H54 (cell line): Measurements from ENCODE around the gene RENBP.

Experiments used
- DNase-seq: peaks from one replicate; pipeline ENCODE4 v3.0.0; 2011; ENCODE audit warnings: low spot score, mixed read lengths; ENCODE audit not compliant: insufficient read length
- FAIRE-seq: peaks from 3 replicates; lab custom pipeline; 2011; peaks lifted over from hg19 to GRCh38; lab: Jason Lieb, UNC
- POLR2A ChIP-seq: IDR thresholded peaks from 2 replicates; pipeline ENCODE4 v1.6.1; 2011; ENCODE audit warnings: low read depth, mild to moderate bottlenecking, low read length

The RENBP gene

DNA sequence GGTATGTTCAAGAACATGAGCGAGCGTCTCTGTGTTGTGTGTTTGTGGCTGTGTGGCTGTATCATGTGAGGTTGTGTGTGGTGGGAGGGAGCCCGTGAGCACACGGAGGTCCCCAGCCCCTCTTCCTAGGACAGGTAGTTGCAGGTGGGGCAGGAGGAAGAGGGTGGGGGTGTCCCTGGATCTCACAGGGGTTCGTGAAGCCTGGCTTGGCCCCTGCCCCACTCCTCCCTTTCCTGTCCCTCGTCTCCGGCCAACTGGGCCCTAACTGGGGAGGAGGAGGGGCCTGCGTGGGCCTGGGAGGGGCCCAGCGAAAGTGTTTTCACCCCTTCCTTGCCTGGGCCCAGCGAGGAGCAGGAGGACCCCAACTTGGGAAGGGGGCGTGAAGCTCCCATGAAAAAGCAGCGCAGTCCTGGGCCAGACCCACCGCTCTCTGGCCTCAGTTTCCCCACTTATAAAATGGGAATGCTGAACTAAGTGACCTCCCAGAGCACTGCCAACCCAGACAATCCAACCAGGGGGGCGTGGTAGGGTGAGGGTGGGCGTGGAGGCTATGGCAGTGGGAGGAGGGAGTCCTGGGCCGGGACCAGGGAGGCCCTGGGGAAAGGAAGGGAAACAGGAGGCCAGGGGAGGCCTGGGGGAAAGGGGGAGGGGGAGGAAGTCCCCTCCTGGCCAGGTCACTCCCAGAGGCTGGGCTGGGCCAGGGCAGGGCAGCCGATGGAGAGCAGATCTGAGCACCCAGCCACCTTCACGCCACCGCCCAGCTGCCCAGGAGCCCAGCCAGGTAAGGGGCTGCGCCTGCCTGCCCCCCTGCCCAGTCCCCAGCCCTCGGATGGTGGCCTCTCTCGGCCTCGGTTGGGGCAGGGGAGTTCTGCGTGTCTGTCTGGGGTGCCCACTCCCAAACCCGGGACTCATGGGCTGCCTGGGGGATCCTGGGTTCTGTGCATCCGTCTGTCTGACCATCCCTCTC lies 40.2 kb downstream of the RENBP start, which contains the start of gene AVPR2:
Gene AVPR2, plus strand, starts transcription at position 683 of the 967 bp plus-strand sequence. CDS start 473 bp downstream, outside the sequence.
- no peak for DNase-seq
- no peak for FAIRE-seq
- TF ChIP-seq POLR2A, result no peak

DNA sequence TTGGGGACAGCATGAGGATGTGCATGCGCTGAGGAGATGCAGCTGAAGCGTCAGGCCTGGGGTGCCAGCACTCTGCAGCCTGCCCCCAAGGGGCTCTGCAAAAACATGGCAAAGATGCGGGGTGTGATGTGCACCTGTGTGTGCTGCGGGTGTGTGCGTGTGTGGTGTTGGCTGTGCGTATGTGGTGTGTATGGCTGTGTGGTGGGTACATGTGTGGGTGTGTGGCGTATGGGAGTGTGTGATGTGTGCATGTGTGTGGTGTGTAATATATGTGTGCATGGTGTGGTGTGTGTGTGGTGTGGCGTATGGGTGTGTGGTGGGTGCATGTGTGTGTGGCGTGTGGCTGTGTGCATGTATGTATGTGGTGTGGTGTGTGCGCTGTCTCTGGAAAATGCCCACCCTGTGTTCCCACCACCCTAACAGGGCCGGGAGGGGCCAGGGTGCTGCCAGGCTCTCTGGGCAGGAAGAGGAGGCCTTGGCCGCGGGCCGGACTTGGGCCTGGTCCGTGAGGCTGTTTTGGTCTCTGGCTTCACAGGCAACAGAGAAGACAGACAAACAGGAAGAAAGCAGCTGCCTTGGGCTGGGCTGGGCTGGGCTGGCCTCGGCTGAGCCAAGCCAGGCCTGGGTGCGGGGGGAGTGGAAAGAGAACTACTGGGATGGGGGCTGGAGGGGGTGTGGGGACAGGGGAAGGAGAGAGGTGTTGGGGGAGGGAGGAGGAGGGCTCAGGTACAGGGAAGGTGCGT lies 41.0 kb downstream of the RENBP start:
- no peak for FAIRE-seq
- no peak for TF ChIP-seq POLR2A
- no peak for DNase-seq

DNA sequence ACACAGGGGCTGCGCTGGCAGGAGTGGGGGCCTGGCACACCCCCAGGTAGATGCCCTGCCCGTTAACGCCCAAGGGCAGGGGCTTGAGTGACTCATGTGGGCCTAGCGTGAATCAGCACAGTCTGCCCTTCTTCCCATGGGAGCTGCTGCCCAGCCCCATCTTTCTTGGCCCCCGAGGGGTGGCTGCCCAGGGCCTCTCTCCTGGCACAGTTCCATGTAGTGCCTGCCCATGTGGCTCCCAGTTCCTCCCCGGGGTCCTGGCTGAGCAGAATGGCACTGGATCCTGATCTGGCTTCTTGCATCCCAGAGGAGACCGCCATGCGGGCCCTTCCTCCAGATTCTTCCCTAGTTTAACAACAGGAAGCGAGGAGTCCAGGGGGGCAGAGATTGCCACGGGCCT lies 42.1 kb downstream of the RENBP start:
- no peak for FAIRE-seq
- DNase-seq, result no peak
- no peak for TF ChIP-seq POLR2A

DNA sequence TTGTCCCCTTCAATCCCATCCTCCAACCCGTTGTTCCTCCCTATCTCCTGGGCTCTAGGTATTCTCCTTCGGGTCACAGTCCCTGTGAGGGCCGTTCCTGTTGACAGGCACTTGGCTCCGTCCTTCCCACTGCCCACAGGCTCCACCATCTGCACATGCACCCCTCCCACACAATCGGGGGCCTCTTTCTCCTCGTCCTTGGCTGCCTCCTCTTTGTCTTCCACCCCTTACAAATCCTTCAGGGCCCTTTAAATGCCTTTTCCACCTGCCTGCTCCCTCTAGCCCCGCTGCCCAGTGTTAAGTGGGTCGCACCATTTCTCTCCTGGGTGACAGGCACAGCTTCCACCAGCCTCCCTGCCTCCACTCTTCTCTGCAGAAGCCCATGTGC lies 42.7 kb downstream of the RENBP start:
- DNase-seq, result no peak
- TF ChIP-seq POLR2A, result no peak
- no peak for FAIRE-seq

GRCh38 chrX:153900831-153901752 lies 43.4 kb downstream of the RENBP start:
- no peak for TF ChIP-seq POLR2A
- peak; percentile 89 for DNase-seq
- FAIRE-seq, result peak; percentile 70

- FAIRE-seq (no peak), DNase-seq (no peak)
Measured at GRCh38 chrX:153897899-153898298, 46.5 kb downstream of the RENBP start.

GRCh38 chrX:153889123-153889522 lies 55.3 kb downstream of the RENBP start:
- FAIRE-seq, result no peak
- no peak for TF ChIP-seq POLR2A
- DNase-seq, result no peak

More at GRCh38 chrX:153897899-153898298, 46.5 kb downstream of the RENBP start:
- no peak for TF ChIP-seq POLR2A

DNA sequence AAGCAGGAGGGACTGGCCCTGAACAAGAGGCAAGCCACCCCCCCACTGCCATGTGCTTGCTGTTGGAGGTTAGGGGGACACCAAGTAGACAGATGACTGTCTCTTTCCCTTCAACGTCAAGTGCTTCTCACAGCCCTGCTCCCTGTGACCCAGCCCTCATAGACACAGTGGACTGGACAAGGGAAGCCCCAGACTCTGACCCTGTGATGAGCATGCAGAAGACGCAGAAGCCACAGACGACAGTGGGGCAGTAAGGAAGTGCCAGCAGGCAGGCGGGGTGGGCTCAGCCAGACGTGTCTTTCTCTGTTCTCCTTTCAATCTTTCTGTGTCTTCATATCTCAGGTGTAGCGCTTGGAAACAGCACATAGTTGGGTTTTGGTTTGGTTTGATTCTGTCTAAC lies 56.1 kb downstream of the RENBP start:
- no peak for TF ChIP-seq POLR2A
- DNase-seq (no peak), FAIRE-seq (no peak)

DNA sequence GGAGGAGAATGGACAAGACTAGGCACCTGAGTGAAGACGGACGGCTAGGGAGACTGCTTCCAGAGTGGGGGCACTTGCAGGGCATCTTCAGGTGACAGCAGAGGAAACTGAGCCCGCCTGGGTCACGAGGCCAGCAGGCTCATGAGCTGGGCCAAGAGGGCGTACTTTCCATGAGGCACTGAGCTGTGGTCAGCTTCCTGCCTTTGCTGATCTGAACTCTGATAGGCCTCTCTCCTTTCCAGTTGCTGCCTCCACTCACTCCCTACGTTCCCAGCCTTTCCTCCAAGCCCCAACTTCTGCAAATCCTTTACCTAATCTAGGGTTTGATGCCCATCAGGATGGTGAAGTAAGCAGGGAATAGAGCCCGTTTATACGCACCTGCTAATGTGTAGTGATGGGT lies 57.1 kb downstream of the RENBP start:
- no peak for TF ChIP-seq POLR2A
- FAIRE-seq (no peak), DNase-seq (no peak)

DNA sequence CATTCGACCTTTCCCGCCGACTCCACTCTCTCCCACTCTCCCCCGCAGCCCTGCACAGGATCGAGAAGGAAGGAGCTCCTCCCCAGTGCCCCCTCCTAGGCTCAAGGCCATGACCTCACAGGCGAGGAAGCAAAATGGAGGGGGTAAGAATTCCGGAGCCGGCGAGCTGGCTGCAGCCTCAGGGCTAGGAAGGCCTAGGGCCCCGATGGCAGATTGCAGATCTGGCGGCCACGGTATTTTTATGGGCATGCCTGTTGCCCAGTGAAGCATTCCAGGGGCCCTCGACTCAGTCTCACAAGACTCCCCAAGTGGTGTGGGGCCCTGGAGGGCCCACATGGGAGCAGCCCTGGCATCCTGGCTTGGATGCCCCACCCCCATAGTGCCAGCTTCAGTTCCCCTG lies 57.5 kb downstream of the RENBP start:
- DNase-seq (no peak), FAIRE-seq (no peak)
- no peak for TF ChIP-seq POLR2A

GRCh38 chrX:153885968-153886903 lies 58.2 kb downstream of the RENBP start, which contains the start of gene L1CAM:
Gene L1CAM, minus strand, starts transcription at chrX:153886173. Its CDS starts 10,337 bp downstream, at chrX:153875836.
- DNase-seq (peak; percentile 57), FAIRE-seq (no peak)
- TF ChIP-seq POLR2A, result peak; percentile 30; the same call in 1 of the 2 replicates
